ENCODE results near the gene PNPLA7. TPM values are rescaled to one million over a fixed set of nuclear protein-coding genes. Genes with fewer than 3 reads are reported as not detected.

The PNPLA7 gene
- total and polyA plus RNA-seq, 2 of the 13 experiments (the other 11 are each of a cell fraction or from before 2014, with no cell fraction given) = 0.42 to 1.5 TPM

GRCh38 chr9:137462986-137463930 is 86.9 kb downstream of the PNPLA7 start (continued):
- TF ChIP-seq IRX3 (CRISPR knock-in tag; IDR thresholded peaks at IDR 0.05; ENCODE audit: borderline replicate concordance, low read depth) (0 out of 2 replicates have a peak, but pooled peaks have one; percentile 1), NCOR1 (IDR thresholded peaks at IDR 0.05; ENCODE audit: borderline replicate concordance, low read length) (no peak), ZNF589 (CRISPR knock-in tag; conservative IDR thresholded peaks at IDR 0.05) (0 out of 2 replicates have a peak, but pooled peaks have one; percentile 31), CSRNP1 (CRISPR knock-in tag; IDR thresholded peaks at IDR 0.05) (0 out of 2 replicates have a peak, but pooled peaks have one; percentile 54), DMTF1 (CRISPR knock-in tag; IDR thresholded peaks at IDR 0.05) (no peak), POLR2G (IDR thresholded peaks at IDR 0.05; ENCODE audit: low read depth, low read length) (0 out of 2 replicates have a peak, but pooled peaks have one; percentile 35), HNRNPUL1 (IDR thresholded peaks at IDR 0.05; ENCODE audit: low read depth, low read length) (no peak), PAF1 (CRISPR knock-in tag; IDR thresholded peaks at IDR 0.05) (no peak), ZNF576 (CRISPR knock-in tag; IDR thresholded peaks at IDR 0.05) (no peak), ZNF263 (CRISPR knock-in tag; IDR thresholded peaks at IDR 0.05) (no peak), ZNF382 (CRISPR knock-in tag; IDR thresholded peaks at IDR 0.05; ENCODE audit: borderline replicate concordance) (no peak), ZNF326 (CRISPR knock-in tag; IDR thresholded peaks at IDR 0.05; ENCODE audit: borderline replicate concordance) (no peak), ZNF543 (CRISPR knock-in tag; IDR thresholded peaks at IDR 0.05) (peak; percentile 99), ZBTB14 (CRISPR knock-in tag; IDR thresholded peaks at IDR 0.05) (no peak), SALL1 (CRISPR knock-in tag; IDR thresholded peaks at IDR 0.05) (peak; percentile 64), RFX5 (IDR thresholded peaks at IDR 0.05; ENCODE audit: low read depth, low read length) (no peak), TFE3 (CRISPR knock-in tag; IDR thresholded peaks at IDR 0.05) (no peak), TBP (CRISPR knock-in tag; IDR thresholded peaks at IDR 0.05) (no peak), GTF2F1 (IDR thresholded peaks at IDR 0.05; ENCODE audit: low read length) (no peak), KLF6 (CRISPR knock-in tag; IDR thresholded peaks at IDR 0.05) (no peak), TRIM24 (CRISPR knock-in tag; IDR thresholded peaks at IDR 0.05) (no peak; the same call in 1 of the 2 replicates), ZNF337 (CRISPR knock-in tag; IDR thresholded peaks at IDR 0.05; ENCODE audit: borderline replicate concordance, low read depth) (no peak), CBX5 (CRISPR knock-in tag; IDR thresholded peaks at IDR 0.05; ENCODE audit: borderline replicate concordance) (no peak)

All from HepG2 (cell line).